NCI-H345 (cell line): ENCODE measurements around the gene ADARB1.

Experiments used
- DNase-seq: peaks from one replicate; lab custom pipeline; 2025; lab: John Stamatoyannopoulos, UW

ADARB1 gene

DNA sequence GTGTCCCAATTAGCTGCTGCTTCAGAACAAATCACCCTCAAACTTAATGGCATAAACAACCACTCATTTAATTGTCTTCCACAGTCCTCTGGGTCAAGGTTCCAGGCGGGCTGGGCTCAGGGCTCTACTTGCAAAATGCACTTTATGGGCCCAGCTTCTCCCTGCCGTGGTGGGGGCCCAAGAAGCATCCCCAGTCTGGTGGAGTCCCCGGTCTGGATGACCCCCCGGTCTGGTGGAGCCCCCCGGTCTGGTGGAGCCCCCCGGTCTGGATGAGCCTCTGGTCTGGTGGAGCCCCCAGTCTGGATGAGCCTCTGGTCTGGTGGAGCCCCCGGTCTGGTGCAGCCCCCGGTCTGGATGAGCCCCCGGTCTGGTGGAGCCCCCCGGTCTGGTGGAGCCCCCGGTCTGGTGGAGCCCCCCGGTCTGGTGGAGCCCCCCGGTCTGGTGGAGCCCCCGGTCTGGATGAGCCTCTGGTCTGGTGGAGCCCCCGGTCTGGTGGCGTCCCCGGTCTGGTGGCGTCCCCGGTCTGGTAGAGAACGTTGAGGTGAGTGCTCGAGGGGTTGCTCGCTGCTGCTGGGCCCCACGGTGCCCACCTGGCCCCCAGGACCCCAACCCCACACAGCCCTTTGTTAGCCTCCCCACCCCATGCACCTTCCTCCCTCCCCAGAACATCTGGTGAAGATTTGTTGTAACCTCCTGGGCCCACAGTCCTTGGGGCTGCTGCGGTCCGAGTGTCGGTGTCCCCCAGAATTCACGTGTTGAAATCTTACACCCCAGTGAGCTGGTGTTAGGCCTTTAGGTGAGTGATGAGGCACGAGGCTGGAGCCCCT, 179.5 kb downstream of the ADARB1 start:
- no peak for DNase-seq

DNA sequence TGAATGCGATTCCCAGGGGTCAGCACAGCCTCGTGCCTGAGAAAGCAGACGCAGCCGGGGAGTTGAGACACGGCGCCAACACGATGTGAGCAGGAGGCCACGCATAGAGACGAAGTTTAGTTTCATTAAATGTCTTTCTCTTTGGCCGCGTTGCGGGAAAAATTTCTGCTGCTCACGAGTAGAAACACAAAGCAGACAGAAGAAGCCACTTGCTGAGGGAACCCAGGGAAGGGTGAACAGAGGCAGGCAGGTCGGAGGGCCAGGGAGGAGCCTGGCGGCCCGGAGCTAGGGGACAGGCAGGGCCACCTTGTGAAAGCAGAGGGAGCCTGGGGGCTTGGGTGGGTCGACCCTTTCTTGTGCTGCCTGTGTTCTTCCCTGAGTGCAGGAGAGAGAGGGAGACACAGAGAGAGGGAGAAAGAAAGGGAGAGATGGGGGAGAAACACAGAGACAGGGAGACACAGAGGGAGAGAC, 180.1 kb downstream of the ADARB1 start:
- no peak for DNase-seq

DNA sequence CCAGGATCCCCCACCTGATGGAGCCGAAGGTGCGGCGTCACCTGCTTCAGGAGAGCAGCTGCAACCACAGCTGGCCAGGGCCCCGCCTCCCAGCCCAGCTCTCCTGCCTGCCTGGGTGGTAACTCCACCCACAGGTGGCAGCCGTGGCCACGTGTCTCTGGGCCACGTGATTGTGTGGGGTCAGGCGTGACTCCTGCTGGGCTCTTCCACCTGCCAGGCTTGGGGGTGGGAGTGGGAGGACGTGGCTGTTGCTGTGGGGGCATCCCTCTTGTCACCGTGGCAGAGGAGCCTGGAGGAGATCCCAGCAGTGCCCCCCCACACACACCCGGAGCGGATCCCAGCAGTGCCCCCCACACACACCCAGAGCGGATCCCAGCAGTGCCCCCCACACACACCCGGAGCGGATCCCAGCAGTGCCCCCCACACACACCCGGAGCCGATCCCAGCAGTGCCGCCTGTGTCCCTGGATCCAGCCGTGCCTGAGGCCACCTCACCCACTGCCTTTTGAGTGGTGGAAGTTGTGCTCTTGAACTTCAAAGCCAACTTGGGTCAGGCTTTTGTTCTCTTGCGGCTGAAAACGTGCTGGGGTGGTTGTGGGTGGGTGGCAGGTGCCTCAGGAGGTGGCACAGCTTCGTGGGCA, 181.1 kb downstream of the ADARB1 start:
- peak; percentile 79 for DNase-seq

DNA sequence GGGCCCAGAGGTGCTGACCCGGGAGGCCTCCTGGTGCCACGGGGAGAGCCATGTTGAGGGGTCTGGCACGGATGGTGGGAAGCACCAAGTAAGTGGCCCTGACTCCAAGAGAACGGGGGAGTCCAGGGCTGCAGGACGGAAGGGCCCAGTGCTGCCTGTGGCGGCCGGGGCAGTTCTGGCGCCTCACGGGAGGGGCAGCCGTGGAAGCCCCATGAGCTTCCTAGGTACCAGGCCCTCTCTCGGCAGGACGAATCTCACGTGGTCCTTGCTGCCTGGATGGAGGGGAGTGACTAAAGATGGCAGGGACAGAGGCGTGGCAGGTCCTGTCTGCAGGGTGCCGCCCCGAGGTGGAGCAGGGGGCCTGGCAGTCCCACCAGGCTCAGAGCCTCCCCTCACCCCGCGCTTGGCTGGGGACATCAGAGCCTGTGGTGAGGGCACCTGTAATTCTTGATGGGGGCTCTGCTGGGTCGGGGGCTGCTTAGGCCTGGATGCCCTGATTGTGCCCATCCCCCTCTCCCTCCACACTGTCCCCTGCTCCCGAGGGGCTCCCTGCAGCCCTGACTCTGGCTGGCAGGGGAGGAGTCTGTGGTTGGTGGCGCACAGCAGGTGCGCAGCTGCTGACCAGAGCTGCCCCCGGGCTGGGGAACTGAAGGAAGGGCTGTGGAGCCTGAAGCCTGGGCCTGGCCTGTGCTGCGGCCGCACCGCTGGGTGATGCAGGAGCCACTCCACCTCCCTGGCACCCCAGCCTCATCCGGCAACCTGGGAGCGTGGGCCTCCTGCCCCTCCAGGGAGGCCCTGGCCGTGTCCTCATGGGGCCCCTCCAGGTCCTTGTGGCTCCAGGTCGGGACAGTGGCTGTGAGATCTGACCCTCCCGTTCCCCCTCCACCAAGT, 181.9 kb downstream of the ADARB1 start:
- no peak for DNase-seq

DNA sequence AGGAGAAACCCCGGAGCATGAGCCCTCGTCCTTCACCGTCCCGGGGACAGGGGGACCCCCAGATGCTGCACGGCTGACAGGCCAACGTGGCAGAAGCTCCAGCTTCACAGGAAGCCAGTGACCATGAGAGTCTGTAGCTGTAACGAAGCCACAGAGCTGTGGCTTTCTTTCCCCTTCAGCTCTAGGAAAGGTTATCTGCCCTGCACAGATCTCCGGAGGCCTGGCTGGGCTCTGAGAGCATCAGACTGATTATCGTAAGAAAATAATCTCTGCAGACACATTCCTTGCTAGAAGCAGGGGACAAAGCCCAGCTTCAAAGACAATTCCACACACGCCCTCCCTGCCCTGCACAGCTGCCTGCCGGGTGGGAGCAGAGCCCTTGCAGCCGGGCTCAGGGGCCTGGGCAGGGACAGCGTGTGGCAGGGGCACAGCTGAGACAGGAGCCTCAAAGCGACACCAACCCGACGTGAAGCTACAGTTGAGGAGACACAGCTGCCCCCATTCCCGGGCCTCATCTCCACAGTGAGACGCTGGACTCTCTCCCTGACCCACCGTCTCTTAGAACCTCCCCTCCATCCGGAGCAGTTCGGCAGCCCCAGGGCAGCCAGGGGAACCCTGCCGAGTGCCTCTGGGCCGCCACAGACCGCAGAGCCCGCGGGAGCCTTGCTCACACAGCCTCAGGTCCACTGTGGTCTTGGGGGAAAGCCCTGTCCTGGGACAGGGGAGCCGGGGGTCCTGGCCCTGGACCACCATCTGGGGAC, 182.7 kb downstream of the ADARB1 start:
- DNase-seq: no peak

DNA sequence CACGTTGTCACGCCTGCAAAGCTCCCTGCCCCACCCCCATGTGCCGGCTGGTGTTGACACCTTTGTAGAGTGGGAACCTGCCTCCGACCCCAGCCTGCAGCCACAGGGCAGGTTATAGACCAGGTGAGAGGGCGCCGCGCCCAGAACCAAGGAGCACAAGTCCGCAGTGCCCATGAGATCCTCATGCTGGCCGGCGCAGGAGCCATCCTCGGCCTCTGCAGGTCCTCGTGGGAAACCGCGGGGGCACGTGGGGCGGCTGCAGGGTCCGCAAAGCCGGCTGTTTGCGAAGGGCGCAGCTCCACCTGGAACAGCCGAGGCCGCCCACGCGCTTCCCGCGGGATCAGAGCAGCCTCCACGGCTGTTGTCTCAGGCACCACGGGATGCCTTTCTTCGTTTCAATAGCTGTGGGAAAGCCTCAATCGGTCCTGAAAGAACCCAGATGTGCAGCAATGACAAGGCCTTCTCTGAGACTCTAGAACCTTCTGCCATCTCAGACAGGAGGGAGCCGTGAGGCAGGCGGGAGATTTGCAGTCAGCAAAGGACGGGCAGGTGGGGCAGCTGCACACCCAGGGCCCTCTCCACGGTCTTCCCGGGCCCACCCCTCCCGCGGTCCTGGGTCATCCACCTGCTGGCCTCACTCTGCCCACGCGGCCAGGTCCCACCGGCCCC, 183.4 kb downstream of the ADARB1 start:
- DNase-seq: no peak

DNA sequence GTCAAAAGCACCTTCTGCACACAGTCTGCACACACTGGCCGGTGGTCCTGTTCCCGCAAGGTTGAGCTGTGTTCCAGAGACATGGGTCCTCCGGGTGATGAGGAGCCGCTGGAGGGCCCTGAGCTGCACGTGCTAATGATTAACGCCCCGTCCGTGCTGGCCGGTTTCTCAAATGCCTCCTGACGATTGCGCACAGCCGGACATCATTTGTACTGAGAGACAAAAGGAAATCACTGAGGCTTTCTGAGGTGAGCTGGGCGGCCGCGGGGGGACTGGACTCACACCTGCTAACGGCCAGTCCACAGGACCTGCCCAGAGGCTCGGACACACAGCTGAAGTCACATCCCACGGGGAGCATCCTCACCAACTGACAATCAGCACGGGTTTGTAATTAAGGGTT, 184.1 kb downstream of the ADARB1 start:
- DNase-seq: no peak

DNA sequence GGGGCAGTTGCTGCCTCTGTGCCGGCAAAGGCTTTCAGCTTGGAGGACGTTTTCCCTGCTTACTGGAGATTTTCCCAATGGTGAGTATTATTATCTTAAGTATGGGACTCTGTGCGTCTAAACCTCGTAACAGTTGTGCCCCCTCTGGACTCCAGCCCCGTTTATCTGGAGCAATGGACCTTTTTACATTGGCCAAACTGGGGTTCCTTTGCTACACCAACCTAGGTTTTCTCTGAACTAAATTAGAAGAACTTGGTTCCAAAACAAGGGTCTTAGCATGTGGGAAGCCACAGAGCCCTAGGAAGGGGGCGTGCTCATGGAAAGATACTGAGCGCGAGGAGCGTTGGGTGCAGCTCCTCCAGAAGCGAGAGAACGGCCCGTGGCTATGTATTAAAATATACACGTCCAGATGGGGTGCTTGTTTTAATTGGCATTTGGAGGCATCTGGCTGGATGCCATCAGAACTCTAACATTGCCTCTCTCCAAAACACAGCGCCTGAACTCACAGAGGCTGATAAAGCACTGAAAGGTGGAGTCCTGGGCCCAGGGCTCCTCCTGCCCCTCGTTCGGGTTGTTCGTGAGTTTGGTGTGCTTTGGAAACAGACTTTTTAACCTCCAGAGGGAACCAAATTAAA, 184.9 kb downstream of the ADARB1 start:
- no peak for DNase-seq

DNA sequence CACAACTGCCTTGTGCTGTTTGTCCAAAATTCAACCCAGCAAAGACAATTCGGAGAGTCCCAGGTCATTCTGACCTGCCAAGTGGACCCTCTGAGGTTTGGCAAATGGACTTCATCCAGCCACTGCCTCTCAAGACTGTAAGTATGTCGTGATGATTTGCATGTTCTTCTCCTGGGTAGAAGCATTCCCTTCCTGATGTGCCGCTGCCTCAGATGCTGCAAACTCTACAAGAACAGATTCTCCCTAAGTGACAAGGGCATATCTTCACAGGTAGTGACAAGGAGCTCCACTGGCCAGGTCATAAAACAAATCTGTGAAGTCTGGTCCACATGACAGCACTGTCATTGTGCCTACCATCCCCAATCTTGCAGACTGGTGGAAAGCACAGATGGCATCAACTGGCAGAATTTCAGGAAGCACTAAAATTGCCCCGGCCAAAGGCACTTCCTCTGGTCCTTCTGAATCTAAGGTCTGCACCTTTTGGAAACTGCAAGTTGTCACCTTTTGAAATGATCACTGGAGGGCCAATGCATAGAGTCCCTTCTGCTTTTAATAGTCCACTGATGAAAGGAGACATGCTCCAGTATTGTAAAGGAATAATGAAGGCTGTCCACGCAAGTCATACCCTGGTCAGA, 185.9 kb downstream of the ADARB1 start:
- no peak for DNase-seq

DNA sequence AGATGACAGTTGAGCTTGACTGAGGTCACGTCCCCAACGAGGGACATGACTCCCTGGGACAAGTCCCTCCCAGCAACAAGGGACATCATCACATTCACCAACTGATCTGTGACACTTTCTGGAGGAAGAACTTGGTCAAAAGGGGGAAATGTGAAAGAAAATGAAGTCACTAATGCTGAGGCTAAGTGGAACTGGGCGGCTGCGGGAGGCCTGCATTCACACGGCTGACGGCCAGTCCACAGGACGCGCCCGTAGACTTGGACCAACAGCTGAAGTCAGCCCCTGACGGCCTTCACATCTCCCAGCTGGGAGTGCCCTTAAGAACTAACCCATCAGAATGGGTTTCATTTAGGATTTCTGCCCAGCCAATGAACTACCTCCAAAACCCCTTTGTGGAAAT, 186.7 kb downstream of the ADARB1 start:
- DNase-seq: no peak

DNA sequence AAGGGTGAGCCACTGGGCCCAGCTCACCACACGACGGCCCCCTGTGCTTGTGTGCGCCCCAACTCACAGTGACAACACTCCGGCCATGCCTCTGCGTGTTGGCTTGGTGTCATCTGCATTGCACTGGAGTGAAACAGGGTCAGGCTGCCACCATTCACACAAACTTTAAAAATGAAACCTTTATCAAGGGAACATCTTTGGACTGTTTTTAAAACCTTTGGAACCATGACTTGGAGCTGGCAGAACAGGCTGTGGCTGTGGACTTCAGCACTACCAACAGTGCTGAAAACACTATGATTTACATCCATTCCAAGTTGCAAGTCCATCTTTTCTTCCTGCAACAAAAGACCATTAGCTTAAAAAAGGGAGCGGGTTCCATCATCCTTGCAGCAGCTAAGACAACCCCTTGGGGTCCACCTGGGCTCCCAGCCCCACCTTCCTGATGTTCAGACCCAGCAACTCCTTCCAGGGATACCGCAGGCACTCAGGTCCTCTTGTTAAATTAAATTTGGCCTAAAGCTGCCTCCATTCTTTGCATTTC, 187.7 kb downstream of the ADARB1 start:
- no peak for DNase-seq

DNA sequence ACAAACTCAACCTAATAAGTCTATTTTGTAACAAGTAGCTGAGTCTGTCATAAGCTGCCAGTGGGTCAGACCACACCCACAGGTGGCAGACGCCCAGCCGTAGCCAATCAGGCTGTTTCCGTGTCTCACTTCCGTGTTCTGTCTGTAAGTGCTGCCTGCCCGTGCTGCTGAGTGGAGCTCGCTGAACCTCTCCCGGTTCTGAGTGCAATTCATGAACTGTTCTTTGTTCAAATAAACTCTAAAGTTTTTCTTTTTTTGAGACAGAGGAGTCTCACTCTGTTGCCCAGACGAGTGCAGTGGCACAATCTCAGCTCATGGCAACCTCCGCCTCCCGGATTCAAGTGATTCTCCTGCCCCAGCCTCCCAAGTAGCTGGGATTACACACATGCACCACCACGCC, 188.2 kb downstream of the ADARB1 start:
- no peak for DNase-seq

DNA sequence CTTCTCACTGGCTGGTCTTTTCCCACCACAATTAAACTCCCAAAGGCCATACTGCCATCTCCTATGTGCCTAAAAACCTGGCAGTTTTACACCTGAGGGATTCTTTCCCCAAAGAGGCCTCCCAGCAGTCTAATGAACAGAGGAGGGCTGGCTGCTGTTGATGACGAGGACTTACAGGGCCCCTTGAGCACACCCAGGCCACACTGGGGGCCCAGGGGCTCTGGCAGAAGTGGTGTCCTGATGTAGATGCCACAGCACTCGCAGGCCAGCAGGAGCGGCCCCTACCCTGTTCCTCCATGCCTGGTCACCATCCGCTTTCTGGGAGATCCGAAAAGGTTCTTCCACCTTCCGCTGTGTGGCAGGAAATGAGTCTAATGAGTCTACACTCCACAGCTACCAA, 189.2 kb downstream of the ADARB1 start:
- DNase-seq: no peak

DNA sequence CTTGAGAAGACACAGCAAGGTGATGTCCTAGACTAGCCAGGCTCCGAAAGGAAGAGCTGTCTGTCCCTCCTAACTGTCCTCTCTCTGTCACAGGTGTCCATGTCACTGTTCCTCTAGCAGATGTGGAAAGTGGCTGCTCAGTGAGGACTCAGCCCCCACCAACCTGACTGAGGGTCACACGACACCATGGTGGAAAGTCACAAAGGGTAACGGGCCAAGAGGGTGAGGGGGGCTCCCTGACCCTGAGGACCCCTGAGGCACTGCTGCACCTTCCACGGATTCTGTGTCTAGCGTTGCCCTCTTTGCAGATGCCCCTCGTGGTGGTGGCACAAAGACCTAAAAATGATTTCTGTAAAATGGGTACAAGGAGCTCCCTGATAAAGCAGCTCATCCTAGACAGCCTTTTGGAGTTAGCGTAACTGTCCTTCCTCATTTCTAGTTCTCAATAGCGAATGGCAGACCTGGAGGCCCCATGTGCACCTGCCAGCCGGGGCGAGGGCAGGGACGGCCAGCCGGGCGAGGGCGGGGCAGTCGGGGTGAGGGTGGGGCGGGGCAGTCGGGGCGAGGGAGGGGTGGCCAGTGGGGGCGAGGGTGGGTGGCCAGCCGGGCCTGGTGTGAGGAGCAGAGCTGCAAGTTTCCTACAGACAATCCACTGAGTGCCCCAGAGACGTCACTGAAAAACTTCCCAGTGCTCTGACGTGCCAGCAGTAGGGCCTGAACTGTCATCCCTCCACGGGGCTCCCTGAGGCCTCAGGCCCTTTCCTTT, 189.9 kb downstream of the ADARB1 start:
- DNase-seq: no peak

DNA sequence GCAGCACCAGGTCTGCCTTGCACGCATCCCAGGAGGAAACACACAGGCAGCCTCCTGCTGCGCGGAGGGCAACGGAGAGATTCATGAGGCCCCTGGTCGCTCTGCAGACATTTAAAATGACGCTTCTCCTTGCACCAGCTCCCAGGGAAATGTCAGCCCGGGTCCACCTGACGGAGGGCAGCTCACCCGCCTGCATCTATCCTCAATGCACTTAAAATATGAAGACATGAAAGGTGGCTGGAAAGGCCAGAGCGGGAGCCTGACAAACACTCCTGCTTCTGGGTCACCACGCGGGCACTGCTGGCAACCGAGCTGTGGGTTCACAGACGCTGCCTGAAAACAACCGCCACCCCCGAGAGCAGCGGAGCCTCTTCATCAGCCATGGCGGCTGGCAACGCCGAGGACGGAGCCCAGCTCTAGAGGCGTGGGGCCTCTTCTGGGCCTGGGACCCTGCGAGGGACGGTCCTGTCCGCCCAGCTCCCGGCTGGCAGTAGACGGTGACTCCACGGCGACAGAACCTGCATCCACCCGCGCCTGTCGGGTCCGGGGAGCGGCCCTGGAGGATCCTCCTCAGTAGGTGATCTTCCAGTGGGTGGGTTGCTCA, 190.6 kb downstream of the ADARB1 start:
- DNase-seq: no peak

DNA sequence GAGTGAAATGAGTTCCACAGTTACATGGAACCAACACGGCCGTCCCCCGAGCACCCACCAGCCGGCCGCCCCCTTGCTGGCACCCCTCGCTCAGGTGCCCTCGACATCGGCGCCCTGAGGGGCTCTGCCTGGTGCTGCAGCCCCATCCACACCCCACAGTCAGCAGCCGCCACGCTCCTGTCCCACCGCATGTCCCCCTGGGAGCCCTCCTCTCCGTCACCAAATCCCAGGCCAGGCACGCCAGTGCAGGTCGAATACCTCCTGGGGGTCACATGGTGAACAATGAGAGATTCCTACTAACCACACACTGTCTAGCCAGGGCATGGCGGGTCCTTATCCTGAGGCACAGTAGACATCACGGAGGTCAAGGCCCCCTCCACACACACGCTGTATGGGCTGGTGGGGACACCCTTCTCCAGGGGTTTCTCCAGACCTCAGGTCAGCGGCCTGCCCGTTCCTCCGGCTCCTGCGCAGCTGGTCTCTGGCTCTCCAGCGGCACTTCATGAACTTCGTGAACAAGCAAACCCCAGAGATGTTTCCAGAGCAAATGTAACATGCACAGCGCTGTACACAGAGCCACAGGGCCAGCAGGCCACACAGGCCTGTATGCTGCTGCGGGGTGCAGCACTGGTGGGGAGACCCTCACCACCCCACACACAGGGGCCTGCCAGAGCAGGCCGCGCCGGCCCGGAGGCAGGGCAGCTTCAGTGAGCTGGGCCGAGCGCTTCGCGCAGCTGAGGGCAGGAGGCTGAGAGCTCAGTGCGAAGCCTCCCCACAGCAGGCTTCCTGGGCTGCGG, 191.5 kb downstream of the ADARB1 start:
- no peak for DNase-seq

DNA sequence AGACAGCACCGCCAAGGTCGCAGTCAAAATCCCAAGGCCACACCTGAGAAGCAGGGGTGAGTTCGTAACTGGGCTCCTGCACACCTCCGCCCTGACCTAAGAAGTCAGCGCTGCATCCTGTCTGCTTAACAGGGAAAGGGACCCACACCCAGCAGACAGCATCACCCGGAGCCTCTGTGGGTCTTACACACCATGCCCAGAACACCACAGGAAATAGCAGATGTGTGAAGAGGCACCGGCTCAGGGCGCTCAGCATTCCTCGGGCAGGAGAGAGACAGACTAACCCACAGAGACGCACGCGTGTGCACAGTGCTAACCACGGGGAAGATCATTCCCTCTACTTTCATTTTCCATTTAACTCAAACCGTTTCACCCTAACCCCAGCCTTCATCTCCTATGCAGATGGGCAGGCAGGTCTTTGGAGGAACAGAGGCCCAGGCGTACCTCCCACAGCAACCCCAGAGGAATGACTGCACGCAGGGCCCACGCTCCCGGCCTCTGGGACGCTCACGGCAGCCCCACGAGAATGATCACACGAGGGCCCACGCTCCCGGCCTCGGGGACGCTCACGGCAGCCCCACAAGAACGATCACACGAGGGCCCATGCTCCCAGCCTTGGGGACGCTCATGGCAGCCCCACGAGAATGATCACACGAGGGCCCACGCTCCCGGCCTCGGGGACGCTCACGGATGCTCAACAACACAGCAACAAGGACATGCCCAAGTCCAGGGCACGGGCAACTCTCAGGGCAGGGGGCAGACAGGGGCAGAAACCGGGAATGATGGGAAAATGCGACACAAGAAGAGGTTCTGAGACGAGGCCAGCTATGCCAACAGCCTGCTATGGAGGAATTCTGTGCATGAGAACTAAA, 192.4 kb downstream of the ADARB1 start:
- no peak for DNase-seq
